Peyer's patch (tissue), 4 donors: ENCODE measurements around the gene KIR3DL3. TPM values are rescaled to one million over a fixed set of nuclear protein-coding genes. Genes with fewer than 3 reads are reported as not detected.
"Not testable (repeated sequence)": the region's sequence is repeated elsewhere in the genome, so short reads cannot be mapped to it uniquely, and the experiment has no call there.

ENCODE experiments used
- DNase-seq, 3 donors: peaks; one replicate each; pipeline ENCODE4 v3.0.0-alpha.2; 2017 to 2019
- H3K27ac ChIP-seq, 4 donors: fragments of 200-600 bp; sonication (generic); one replicate each; pipeline ENCODE4 v1.5.1; 2016 to 2019
- H3K27me3 ChIP-seq, 2 donors: fragments of 200-600 bp; sonication (generic); one replicate each; pipeline ENCODE4 v1.5.1; 2019
- H3K36me3 ChIP-seq, 3 donors: fragments of 200-600 bp; sonication (generic); one replicate each; pipeline ENCODE4 v1.5.1; 2016 to 2019
- H3K4me1 ChIP-seq, 4 donors: fragments of 200-600 bp; sonication (generic); one replicate each; pipeline ENCODE4 v1.5.1; 2016 to 2019
- H3K4me3 ChIP-seq, 4 donors: fragments of 200-600 bp; sonication (generic); 1 replicate in 3 of 4; 2 replicates in 1 of 4; pipeline ENCODE4 v1.5.1; 2016 to 2019; ENCODE audit warnings: mild to moderate bottlenecking in 1 of 4
- H3K9me3 ChIP-seq, 4 donors: fragments of 200-600 bp; sonication (generic); one replicate each; pipeline ENCODE4 v1.5.1; 2016 to 2019; ENCODE audit warnings: mild to moderate bottlenecking in 1 of 4
- small RNA-seq, 2 donors: library from RNA; depleted of rRNA; stranded (forward); fragments of <200 nt; gene quantifications; one replicate each; pipeline ENCODE3, GENCODE V24; 2016
- total RNA-seq, 4 donors: library from RNA; depleted of rRNA; stranded (reverse); fragments of >200 nt; gene quantifications; one replicate each; pipeline ENCODE4 v1.1.0, GENCODE V29; 2016

The KIR3DL3 gene
- total RNA-seq, 4 donors from 2014 or later = not detected

DNA sequence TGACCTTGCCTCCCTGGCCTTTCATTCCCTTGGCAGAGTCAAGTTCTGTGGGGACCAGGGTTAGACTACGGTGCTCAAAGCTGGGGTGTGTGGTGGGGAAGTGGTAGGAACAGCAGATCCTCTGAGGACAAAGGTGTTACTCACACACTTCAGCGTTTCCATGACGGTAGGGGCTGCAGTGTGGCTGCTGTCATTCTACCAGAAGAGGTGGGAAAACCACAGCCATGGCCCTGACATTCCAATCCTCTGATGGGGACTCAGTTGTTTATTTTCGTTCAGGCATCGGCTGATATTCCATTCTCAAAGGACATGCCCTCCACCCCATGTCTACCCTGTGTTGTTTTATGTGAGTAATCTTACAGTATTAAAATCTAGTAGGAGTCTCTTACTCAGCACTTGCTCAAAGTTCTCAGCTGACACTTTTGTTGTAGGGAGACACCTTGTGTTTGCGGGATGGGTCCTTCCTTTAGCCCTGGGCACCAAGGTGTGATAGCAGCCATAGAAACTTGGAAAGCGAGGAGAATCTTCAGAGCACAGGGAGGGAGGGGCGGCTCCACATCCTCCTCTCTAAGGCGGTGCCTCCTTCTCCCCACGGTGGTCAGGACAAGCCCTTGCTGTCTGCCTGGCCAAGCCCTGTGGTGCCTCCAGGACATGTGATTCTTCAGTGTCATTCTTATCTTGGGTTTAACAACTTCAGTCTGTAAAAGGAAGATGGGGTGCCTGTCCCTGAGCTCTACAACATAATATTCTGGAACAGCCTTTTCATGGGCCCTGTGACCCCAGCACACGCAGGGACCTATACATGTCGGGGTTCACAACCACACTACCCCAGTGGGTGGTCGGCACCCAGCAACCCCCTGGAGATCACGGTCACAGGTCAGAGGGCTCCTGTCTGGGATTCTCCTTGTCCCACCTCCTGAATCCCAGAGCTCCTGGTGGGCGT, 47.0 kb downstream of the KIR3DL3 start:
- not testable (repeated sequence) for H3K27ac ChIP-seq, H3K4me3 ChIP-seq, DNase-seq, H3K4me1 ChIP-seq, H3K27me3 ChIP-seq, H3K36me3 ChIP-seq, H3K9me3 ChIP-seq

DNA sequence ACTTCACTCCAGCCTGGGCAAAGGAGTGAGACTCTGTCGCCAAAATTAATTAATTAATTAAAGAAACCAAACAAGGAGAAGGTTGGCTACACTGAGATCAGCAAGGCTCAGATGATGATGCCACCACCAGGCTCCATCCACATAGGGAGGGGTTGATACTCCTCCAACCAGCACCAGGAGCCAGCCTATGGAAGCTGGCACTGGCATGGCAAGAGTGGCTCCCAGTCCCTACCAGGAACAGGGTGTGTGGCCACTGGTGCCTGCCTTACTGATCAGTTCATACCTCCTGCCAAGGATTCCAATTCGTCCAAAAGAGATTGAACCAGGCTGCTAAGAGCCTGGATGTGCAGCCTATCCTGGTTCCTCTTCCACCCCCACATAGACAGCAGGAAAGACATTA, 48.4 kb downstream of the KIR3DL3 start:
- H3K9me3 ChIP-seq, H3K36me3 ChIP-seq, H3K27me3 ChIP-seq, H3K4me3 ChIP-seq, DNase-seq, H3K4me1 ChIP-seq, H3K27ac ChIP-seq: not testable (repeated sequence)

- H3K9me3 ChIP-seq, DNase-seq, H3K27me3 ChIP-seq, H3K27ac ChIP-seq, H3K4me1 ChIP-seq, H3K4me3 ChIP-seq, H3K36me3 ChIP-seq: not testable (repeated sequence)
These were observed 51.0 kb downstream of the KIR3DL3 start for GRCh38 chr19:54775095-54775815.

DNA sequence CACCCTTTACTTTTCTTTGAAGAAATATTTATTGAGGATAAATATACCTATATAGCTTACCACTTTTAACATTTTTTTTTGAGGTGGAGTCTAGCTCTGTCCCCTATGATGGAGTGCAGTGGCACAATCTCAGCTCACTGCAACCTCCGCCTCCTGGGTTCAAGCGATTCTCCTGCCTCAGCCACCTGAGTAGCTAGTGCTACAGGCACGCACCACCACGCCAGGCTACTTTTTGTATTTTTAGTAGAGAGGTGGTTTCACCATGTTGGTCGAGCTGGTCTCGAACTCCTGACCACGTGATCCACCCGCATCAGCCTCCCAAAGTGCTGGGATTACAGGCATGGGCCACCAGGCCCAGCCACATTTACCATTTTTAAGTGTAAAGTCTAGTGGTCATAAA, 51.6 kb downstream of the KIR3DL3 start:
- H3K27me3 ChIP-seq, DNase-seq, H3K4me1 ChIP-seq, H3K4me3 ChIP-seq, H3K9me3 ChIP-seq, H3K27ac ChIP-seq, H3K36me3 ChIP-seq: not testable (repeated sequence)

DNA sequence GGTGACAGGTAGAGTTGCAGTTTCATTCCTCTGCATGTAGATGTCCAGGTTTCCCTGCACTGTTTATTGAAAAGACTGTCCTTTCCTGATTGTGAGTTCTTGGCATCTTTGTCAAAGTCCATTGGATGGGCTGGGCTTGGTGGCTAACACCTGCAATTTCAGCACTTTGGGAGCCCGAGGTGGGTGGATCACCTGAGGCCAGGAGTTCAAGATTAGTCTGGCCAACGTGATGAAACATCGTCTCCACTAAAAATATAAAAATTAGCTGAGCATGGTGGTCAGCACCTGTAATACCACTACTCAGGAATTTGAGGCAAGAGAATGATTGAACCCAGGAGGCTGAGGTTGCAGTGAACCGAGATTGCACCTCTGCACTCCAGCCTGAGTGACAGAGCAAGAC, 53.6 kb downstream of the KIR3DL3 start:
- not testable (repeated sequence) for H3K4me3 ChIP-seq, H3K9me3 ChIP-seq, DNase-seq, H3K4me1 ChIP-seq, H3K27ac ChIP-seq, H3K36me3 ChIP-seq, H3K27me3 ChIP-seq

DNA sequence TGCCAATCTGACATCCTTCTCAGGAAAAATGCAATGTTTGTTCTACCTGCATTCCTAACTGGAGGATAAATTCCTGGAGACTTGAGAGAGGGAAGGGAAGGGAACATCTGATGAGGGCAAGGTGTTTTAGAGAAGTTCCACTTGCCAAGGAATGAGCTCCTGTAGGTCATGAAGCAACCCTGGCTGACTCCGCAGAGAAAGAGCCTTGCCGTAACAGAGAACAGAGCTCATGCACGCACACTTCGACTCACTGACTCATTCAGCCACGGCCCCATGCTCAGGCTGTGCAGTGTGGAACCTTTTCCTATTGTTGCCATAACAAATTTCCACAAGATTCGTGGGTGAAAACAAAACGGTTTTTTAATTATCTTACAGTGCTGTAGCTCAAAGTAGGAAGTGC, 54.7 kb downstream of the KIR3DL3 start:
- H3K4me3 ChIP-seq, DNase-seq, H3K4me1 ChIP-seq, H3K9me3 ChIP-seq, H3K27ac ChIP-seq, H3K36me3 ChIP-seq, H3K27me3 ChIP-seq: not testable (repeated sequence)

GRCh38 chr19:54782916-54783315, 58.7 kb downstream of the KIR3DL3 start:
- H3K4me3 ChIP-seq, H3K27ac ChIP-seq, H3K27me3 ChIP-seq, H3K9me3 ChIP-seq, H3K36me3 ChIP-seq, H3K4me1 ChIP-seq, DNase-seq: not testable (repeated sequence)

Small RNA genes lying within 50 kb of the gene (small RNA-seq; reads per million reads assigned to genes)
- 0 reads per million in 2 donors for gene AC245128.2
- gene KIR3DP1 = 0 reads per million in 2 donors

Other genes starting within 250 kb of the KIR3DL3 start
- not detected for gene LAIR2, start 221.6 kb upstream of the KIR3DL3 start, total RNA-seq
- gene LILRA2, start 150.7 kb upstream of the KIR3DL3 start, total RNA-seq = 1 to 10 TPM in 1 of 4 donors, under 1 TPM in 1, not detected in 2; 0.80 to 1.7 TPM
- gene LILRA1, start 130.8 kb upstream of the KIR3DL3 start, total RNA-seq = not detected
- 10 to 100 TPM in 1 of 4 donors, 1 to 10 TPM in 3; 1.3 to 30.5 (median 3.5) TPM for gene LILRB1, start 94.0 kb upstream of the KIR3DL3 start, total RNA-seq
- gene LILRB4, start 61.5 kb upstream of the KIR3DL3 start, total RNA-seq = 1 to 10 TPM in 2 of 4 donors, under 1 TPM in 1, not detected in 1; 0.53 to 2.8 (median 2.6) TPM
- gene KIR2DL3, start 14.1 kb downstream of the KIR3DL3 start, total RNA-seq = not detected
- not detected for gene KIR2DL1, start 45.4 kb downstream of the KIR3DL3 start, total RNA-seq
- gene KIR2DL4, start 79.2 kb downstream of the KIR3DL3 start, total RNA-seq = 1 to 10 TPM in 1 of 4 donors, not detected in 3; 2.0 TPM
- not detected for gene KIR3DL1, start 92.0 kb downstream of the KIR3DL3 start, total RNA-seq
- gene KIR2DS4, start 108.2 kb downstream of the KIR3DL3 start, total RNA-seq = not detected
- not detected for gene KIR3DL2, start 126.0 kb downstream of the KIR3DL3 start, total RNA-seq
- not detected for gene FCAR, start 149.8 kb downstream of the KIR3DL3 start, total RNA-seq
- gene NCR1, start 181.7 kb downstream of the KIR3DL3 start, total RNA-seq = 1 to 10 TPM in 2 of 4 donors, not detected in 2; 2.1 to 2.7 TPM
- gene NLRP7, start 223.1 kb downstream of the KIR3DL3 start, total RNA-seq = not detected
- gene NLRP2, start 241.9 kb downstream of the KIR3DL3 start, total RNA-seq = 10 to 100 TPM in 2 of 4 donors, 1 to 10 TPM in 2; 9.2 to 24.9 (median 11.6) TPM